Measurements from ENCODE around the gene HDAC8. TPM values are rescaled to one million over a fixed set of nuclear protein-coding genes. Genes with fewer than 3 reads are reported as not detected.

The HDAC8 gene
- total RNA-seq, 4 donors from 2014 or later = 19.2 to 23.3 (median 22.0) TPM

- Histone ChIP-seq H3K36me3 (no peaks in the 10 kb centered on the region), H3K27ac (replicated peaks in 1 of 4) (no peak overlapping the region), H3K27me3 (no peaks in the 10 kb centered on the region), H3K4me1 (peaks cover 0 to 11% (median 10%) of the 10 kb centered on the region in 4 donors), H3K9me3 (no peaks in the 10 kb centered on the region), H3K4me3 (no peak overlapping the region)
- no peak for DNase-seq (ENCODE audit: extremely low spot score)
- intact Hi-C loops (cut with DNase I) = no loop called here
- 59% methylated on average over 8 of the region's 8 CpGs for WGBS
- TF ChIP-seq POLR2A (IDR thresholded peaks at IDR 0.05; ENCODE audit: low read depth) (no peak), POLR2AphosphoS5 (IDR thresholded peaks at IDR 0.05) (no peak), CTCF (IDR thresholded peaks at IDR 0.05) (no peak)
Measured at GRCh38 chrX:72393836-72394517, 178.7 kb downstream of the HDAC8 start.

- TF ChIP-seq EP300 (IDR thresholded peaks at IDR 0.05) (no peak), POLR2AphosphoS5 (IDR thresholded peaks at IDR 0.05) (no peak), CTCF (IDR thresholded peaks at IDR 0.05) (no peak), POLR2A (IDR thresholded peaks at IDR 0.05; ENCODE audit: low read depth) (no peak)
Measured at GRCh38 chrX:72392816-72393800, 179.5 kb downstream of the HDAC8 start.

GRCh38 chrX:72392042-72392441 lies 180.6 kb downstream of the HDAC8 start:
- intact Hi-C loops (cut with DNase I) = no loop called here
- Histone ChIP-seq H3K27ac (replicated peaks in 1 of 4) (no peak overlapping the region), H3K27me3 (no peaks in the 10 kb centered on the region), H3K36me3 (no peaks in the 10 kb centered on the region), H3K9me3 (no peaks in the 10 kb centered on the region), H3K4me1 (peaks cover 0 to 11% (median 10%) of the 10 kb centered on the region in 4 donors), H3K4me3 (no peak overlapping the region)
- DNase-seq (ENCODE audit: extremely low spot score) = no peak
- TF ChIP-seq CTCF (IDR thresholded peaks at IDR 0.05) (no peak), POLR2A (IDR thresholded peaks at IDR 0.05; ENCODE audit: low read depth) (no peak), POLR2AphosphoS5 (IDR thresholded peaks at IDR 0.05) (no peak)

More at GRCh38 chrX:72392816-72393800, 179.5 kb downstream of the HDAC8 start:
- 70% methylated on average over 11 of the region's 11 CpGs for WGBS
- Histone ChIP-seq H3K9me3 (no peaks in the 10 kb centered on the region), H3K36me3 (no peaks in the 10 kb centered on the region), H3K27ac (replicated peaks in 1 of 4) (no peak overlapping the region), H3K27me3 (no peaks in the 10 kb centered on the region), H3K4me1 (peaks cover 0 to 11% (median 10%) of the 10 kb centered on the region in 4 donors), H3K4me3 (no peak overlapping the region)
- no peak for DNase-seq (ENCODE audit: extremely low spot score)
- intact Hi-C loops (cut with DNase I) = no loop called here

GRCh38 chrX:72387247-72387646 lies 185.4 kb downstream of the HDAC8 start:
- WGBS = 60% methylated on average over 3 of the region's 3 CpGs
- intact Hi-C loops (cut with DNase I) = no loop called here
- H3K27me3 ChIP-seq = no peaks in the 10 kb centered on the region
- H3K9me3 ChIP-seq = no peaks in the 10 kb centered on the region
- H3K36me3 ChIP-seq = no peaks in the 10 kb centered on the region
- H3K27ac ChIP-seq (replicated peaks in 1 of 4) = no peak overlapping the region
- H3K4me1 ChIP-seq = peaks cover 0 to 7% (median 5%) of the 10 kb centered on the region in 4 donors
- no peak overlapping the region for H3K4me3 ChIP-seq
- TF ChIP-seq CTCF (IDR thresholded peaks at IDR 0.05) = no peak
- DNase-seq (ENCODE audit: extremely low spot score) = no peak
